Pancreas (tissue), 10 donors: ENCODE measurements around the gene ARHGAP44. TPM values are rescaled to one million over a fixed set of nuclear protein-coding genes. Genes with fewer than 3 reads are reported as not detected.
A peak's percentile ranks its signal among the peaks of the same experiment; 100 is the strongest.

ENCODE experiments used
- ATAC-seq, 4 donors: fragments of 200-7000 bp; cut with Tn5 transposase; one replicate each; pipeline versions ENCODE4 v1.8.0 to v1.9.1; 2020; ENCODE audit warnings: mild to moderate bottlenecking in 4 of 4, moderate library complexity in 4 of 4
- DNase-seq, 6 donors: peaks; one replicate each; pipeline ENCODE4 v3.0.0-alpha.2; 2020
- FAIRE-seq: peaks from 2 replicates; lab custom pipeline; 2012; peaks lifted over from hg19 to GRCh38; lab: Jason Lieb, UNC
- H3K27ac ChIP-seq, 4 donors: fragments of 200-600 bp; sonication (generic); 1 replicate in 3 of 4; 2 replicates in 1 of 4; pipeline versions ENCODE4 v1.5.0 to v1.8.0; 2020
- H3K27me3 ChIP-seq, 4 donors: fragments of 200-600 bp; one replicate each; pipeline ENCODE4 v1.8.0; 2021
- H3K36me3 ChIP-seq, 3 donors: fragments of 200-600 bp; sonication (generic) in 1 of 3; one replicate each; pipeline versions ENCODE4 v1.5.0 to v1.8.0; 2020 to 2021
- H3K4me1 ChIP-seq, 3 donors: fragments of 200-600 bp; one replicate each; pipeline ENCODE4 v1.8.0; 2021
- H3K4me3 ChIP-seq, 4 donors: fragments of 200-600 bp; sonication (generic) in 2 of 4; one replicate each; pipeline versions ENCODE4 v1.5.0 to v1.8.0; 2020 to 2021
- H3K9me3 ChIP-seq, 4 donors: fragments of 200-600 bp; one replicate each; pipeline ENCODE4 v1.8.0; 2021
- CTCF ChIP-seq, 4 donors: fragments of 200-600 bp; sonication (generic) in 3 of 4; IDR thresholded peaks; one replicate each; pipeline versions ENCODE4 v1.5.0 to v1.8.0; 2021; ENCODE audit warnings: antibody characterized with exemption in 4 of 4
- WGBS, 2 donors: extraction: QIAGEN DNeasy Blood & Tissue Kit; methylation state at CpG; one replicate each; pipeline ENCODE4 v1.1.7; 2013; 5-methylcytosine and 5-hydroxymethylcytosine counted together
- intact Hi-C, 3 donors: fragments of 100-400 bp; cut with DNase I; formaldehyde crosslinking; loops; one replicate each; pipeline versions ENCODE4 v1.11.1 to v1.14.2; 2022
- polyA plus RNA-seq, 2 donors: library from polyadenylated mRNA; stranded (reverse); fragments of 200-250 nt; gene quantifications; one replicate each; pipeline ENCODE4 v1.2.3, GENCODE V29; 2013
- total RNA-seq, 6 donors: library from RNA; stranded (reverse); fragmentation: NEBNext Ultra II Directional in 4 of 6; extraction: Animal tissue kit (Norgen Biotek cat#: 25700) in 4 of 6; gene quantifications; one replicate each; pipeline versions ENCODE4 v1.2.1 to v1.2.4, GENCODE V29; 2021 to 2023
- donor health status: healthy with polysubstance abuse.
- donor health status: DM: no; HTN: no; CAD: no; lungs with moderate emphysema.
- donor health status: DM: no; HTN: no; CAD: no.
- donor health status: control.
- donor health status: control.
- donor health status: Bipolar disorder and iron deficiency.
- donor health status: DM: yes; HTN: yes; CAD: no.
- donor health status: DM: no; HTN: no; CAD: no.
- donor health status: DM: no; HTN: no; CAD: no.
- donor health status: DM: yes; HTN: yes; CAD: no.

ARHGAP44 gene
- total and polyA plus RNA-seq, 8 donors = 3.4 to 7.5 (median 4.4) TPM

DNA sequence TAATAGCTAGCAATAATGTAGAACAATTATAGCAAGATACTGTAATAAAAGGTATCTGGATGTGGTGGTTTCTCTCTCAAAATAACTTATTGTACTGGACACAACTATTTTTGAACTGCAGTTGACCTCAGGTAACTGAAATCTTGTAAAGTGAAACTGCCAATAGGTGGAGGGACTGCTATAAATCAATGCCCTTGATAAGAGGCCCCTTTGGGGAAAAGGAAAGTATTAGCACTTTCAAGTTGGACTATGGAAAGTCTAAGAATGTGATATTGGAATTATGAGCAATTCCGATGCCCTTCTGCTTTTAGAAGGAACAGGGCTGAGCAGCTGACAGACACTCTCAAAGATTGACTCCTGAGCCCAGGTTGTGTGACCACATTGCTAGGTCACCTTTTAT is 44.5 kb upstream of the ARHGAP44 start:
- ATAC-seq (no peak), DNase-seq (no peak), FAIRE-seq (no peak)
- WGBS, 2 donors = 70 to 83% methylated on average over 1 of the region's 1 CpG
- intact Hi-C loops = loop anchor here in 1 of 3 donors (5.0 kb wide), 1 partner anchor 197 kb away; no protein-coding TSS in a partner anchor
- peak overlapping the region in 1 of 4 donors; percentile 47 for H3K27ac ChIP-seq
- no peaks in the 10 kb centered on the region for H3K27me3 ChIP-seq
- no peak overlapping the region for H3K4me3 ChIP-seq
- H3K4me1 ChIP-seq = peaks cover 7 to 12% (median 9%) of the 10 kb centered on the region in 3 donors
- H3K9me3 ChIP-seq = no peaks in the 10 kb centered on the region
- TF ChIP-seq CTCF (IDR thresholded peaks at IDR 0.05) = no peak
- H3K36me3 ChIP-seq = no peaks in the 10 kb centered on the region

DNA sequence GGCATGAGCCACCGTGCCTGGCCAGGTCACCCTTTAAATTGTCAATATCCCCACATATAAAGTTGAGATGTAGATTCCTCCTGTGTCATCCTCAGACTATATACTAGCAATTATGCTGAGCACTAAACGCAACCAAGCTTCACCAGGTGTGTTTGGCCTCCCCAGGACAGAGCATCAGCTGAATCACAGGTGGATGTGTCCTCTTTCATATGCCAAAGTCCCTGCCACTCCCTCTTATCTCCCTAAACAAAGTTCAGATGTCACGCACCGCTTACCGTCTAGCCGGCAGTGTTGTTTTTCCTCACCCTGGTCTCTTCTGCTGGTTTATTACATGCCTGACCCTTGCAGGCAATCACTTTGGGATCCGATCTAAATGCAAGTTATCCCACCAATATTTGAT is 43.8 kb upstream of the ARHGAP44 start:
- TF ChIP-seq CTCF (IDR thresholded peaks at IDR 0.05) = no peak
- ATAC-seq = no peak
- no peak for DNase-seq

DNA sequence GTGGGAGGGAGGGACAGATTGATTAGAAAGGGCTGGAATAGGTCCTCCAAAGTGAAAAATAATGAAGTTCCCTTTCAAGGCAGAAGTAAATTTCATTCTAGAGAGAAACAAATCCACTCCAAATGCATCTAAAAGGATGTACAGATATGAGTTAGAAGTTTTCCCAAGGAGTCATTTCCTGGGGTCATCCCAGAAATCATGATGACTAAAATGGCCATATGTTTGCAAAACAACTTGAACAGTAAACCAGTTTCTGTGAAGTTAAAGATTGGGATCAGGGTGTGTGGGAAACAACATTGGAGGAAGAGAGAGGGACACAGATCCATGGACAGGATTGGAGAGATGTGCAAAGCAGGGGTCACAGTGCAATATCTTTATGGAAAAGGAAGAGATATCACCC is 32.5 kb upstream of the ARHGAP44 start:
- H3K4me3 ChIP-seq = no peak overlapping the region
- no peaks in the 10 kb centered on the region for H3K4me1 ChIP-seq
- ATAC-seq = no peak
- H3K9me3 ChIP-seq = no peaks in the 10 kb centered on the region
- intact Hi-C loops = no loop called here
- no peaks in the 10 kb centered on the region for H3K36me3 ChIP-seq
- no peak for FAIRE-seq
- no peak for TF ChIP-seq CTCF (IDR thresholded peaks at IDR 0.05)
- no peak for DNase-seq
- no peaks in the 10 kb centered on the region for H3K27me3 ChIP-seq
- no peak overlapping the region for H3K27ac ChIP-seq

More for the DNA sequence above, 43.8 kb upstream of the ARHGAP44 start:
- intact Hi-C loops = no loop called here
- Histone ChIP-seq H3K4me3 (no peak overlapping the region), H3K4me1 (peaks cover 7 to 12% (median 9%) of the 10 kb centered on the region in 3 donors), H3K36me3 (no peaks in the 10 kb centered on the region), H3K27ac (no peak overlapping the region), H3K9me3 (no peaks in the 10 kb centered on the region), H3K27me3 (no peaks in the 10 kb centered on the region)
- WGBS, 2 donors = 64 to 73% methylated on average over 7 of the region's 7 CpGs
- no peak for FAIRE-seq

GRCh38 chr17:12759090-12759489 is 30.2 kb upstream of the ARHGAP44 start:
- no peaks in the 10 kb centered on the region for H3K27me3 ChIP-seq
- no peaks in the 10 kb centered on the region for H3K36me3 ChIP-seq
- FAIRE-seq (no peak), ATAC-seq (no peak), DNase-seq (no peak)
- H3K4me1 ChIP-seq = no peaks in the 10 kb centered on the region
- no peaks in the 10 kb centered on the region for H3K9me3 ChIP-seq
- TF ChIP-seq CTCF (IDR thresholded peaks at IDR 0.05) = no peak
- intact Hi-C loops = no loop called here
- 38 to 76% methylated on average over 2 of the region's 2 CpGs for WGBS, 2 donors
- H3K4me3 ChIP-seq = no peak overlapping the region
- no peak overlapping the region for H3K27ac ChIP-seq

DNA sequence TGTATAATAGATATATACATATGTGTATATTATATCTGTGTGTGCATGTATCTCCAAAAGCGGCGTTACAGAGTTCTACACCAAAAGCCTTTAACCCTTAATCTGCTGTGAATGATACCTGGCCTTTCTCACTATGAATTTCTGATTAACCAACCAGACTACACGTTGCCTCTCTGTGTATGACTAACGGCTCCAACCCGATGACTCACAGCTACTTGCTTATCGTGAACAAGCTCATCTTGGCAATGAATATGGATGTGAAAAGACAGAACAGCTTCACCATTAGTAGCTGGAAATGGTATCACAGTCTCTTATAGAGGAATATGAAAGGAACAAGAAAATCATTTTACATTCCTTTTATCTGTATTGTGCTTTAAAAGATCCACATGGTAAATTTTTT is 23.8 kb upstream of the ARHGAP44 start:
- WGBS, 2 donors = 36 to 41% methylated on average over 6 of the region's 6 CpGs
- peaks cover 0 to 3% (median 0%) of the 10 kb centered on the region in 4 donors for H3K9me3 ChIP-seq
- intact Hi-C loops = no loop called here
- no peak for TF ChIP-seq CTCF (IDR thresholded peaks at IDR 0.05)
- H3K27me3 ChIP-seq = no peaks in the 10 kb centered on the region
- no peak for DNase-seq
- no peaks in the 10 kb centered on the region for H3K4me1 ChIP-seq
- peak in 2 of 4 donors; percentile 53 to 60 for ATAC-seq
- H3K27ac ChIP-seq = no peak overlapping the region
- no peaks in the 10 kb centered on the region for H3K36me3 ChIP-seq
- no peak for FAIRE-seq
- no peak overlapping the region for H3K4me3 ChIP-seq
